HG03378 (cell line): ENCODE data around the gene FAT2.

Experiments used
- ATAC-seq: cut with Tn5 transposase; IDR thresholded peaks from one replicate; pipeline ENCODE4 v1.9.1; 2021; ENCODE audit warnings: mild to moderate bottlenecking, moderate library complexity; ENCODE audit not compliant: unreplicated experiment

Gene FAT2

DNA sequence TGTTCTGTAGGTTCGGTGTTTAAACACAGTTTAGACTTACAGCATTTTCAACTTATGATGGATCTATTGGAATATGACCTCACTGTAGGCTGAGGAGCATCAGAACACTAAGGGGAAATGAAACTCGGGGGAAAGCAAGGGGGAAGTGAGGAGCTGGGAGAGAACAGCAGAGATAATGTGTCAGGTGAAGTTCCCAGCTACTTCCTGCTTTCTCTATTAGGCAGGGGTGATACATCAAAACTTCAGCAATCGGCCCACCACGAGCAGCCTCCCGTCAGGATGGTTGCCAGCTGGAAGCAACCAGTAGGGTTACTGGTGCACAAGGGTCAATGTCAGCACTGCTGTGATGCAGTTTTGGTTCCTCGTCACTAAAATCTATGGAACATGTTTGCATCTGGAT lies 34.3 kb downstream of the FAT2 start:
- ATAC-seq = no peak

DNA sequence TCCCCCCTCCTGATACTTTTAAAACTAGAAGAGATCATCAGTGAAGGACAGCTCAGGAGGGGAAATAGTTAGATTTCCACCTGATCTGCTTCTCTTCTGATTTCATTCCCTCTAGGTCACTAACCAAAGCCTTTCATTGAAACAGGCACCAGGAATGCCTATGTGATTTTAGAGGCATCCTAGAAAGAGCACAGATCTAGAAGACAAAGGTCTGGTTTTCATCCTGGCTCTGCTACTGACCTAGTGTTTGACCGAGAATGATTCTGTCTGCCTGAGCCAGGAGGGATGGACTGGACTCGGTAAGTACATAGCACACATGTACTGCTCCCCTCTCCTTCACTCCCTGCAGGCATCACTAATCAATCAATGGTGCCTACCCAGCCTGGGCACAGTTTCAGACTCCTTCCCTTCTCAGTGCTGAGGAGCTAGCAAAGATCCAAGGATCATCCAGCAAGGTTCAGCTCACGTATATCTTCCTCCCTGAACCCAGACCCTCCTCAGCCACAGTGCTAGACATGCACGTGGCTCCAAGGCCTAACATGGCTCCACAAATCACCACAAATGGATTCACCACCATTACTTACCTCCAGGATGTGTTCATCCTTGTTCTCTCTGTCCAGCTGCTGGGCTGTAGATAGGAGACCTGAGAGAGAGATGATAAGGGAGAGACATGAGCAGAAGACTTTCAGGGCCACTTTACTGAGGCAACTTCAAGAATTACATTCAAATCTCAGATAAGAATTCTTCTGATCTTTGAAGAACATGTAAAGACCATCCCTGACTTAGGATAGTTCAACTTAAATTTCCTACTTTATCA lies 35.2 kb downstream of the FAT2 start:
- ATAC-seq = no peak

DNA sequence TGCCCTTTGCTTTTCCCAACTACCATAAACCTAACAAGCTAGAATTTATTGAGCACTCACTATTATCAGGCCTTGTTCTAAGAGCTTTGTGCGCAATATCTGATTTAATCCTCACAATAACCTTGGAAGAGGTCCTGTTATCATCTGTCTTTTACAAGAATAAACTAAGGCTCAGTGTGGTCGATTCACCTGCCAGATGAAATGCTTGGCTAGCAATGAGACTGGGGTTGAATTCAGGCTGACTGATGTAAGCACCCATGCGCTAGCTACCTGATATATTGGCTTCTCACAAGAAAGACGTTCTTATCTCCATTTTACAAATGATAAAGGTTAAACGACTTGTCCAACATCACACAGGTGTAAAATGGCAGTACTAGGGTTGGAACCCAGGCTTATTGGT lies 37.4 kb downstream of the FAT2 start:
- ATAC-seq = no peak

DNA sequence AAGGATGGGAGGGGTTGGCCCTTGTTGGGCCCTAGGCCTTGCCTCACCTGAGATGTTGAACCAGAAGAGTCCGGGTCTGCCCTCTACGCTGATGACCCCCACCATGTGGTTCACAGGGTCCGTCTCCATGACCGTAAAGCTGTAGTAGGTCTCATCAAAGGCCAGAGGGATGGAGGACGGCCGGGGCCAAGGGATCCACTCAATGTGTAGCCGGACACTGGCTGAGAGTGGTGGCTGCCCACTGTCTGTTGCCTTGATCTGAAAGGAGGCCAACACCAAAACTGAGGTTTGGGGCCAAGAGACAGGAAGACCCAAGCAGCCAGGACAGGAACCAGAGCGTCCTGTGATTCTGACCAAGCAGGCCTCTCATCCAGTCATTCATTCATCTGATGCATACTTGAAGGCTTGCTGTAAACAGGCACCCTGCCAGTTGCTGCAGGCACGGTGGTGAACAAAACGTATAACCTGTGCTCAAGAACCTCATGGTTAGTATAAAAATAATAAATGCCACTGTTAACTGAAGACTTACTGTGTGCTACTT lies 37.9 kb downstream of the FAT2 start:
- no peak for ATAC-seq

DNA sequence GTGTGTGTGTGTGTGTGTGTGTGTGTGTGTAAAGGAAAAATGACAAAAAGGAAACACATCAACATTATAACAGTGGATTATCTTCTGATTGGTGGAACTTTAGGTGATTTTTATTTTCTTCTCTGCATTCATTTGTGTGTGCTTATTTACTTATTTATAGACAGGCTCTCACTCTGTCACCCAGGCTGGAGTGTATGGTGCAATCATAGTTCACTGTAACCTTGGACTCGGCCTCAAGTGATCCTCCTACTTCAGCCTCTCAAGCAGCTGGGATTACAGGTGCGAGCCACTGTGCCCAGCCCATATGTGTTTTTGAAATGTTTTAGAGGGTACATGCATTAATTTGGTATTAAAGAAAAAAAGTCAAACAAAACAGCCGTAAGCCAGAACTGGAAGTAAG lies 39.1 kb downstream of the FAT2 start:
- ATAC-seq = no peak

DNA sequence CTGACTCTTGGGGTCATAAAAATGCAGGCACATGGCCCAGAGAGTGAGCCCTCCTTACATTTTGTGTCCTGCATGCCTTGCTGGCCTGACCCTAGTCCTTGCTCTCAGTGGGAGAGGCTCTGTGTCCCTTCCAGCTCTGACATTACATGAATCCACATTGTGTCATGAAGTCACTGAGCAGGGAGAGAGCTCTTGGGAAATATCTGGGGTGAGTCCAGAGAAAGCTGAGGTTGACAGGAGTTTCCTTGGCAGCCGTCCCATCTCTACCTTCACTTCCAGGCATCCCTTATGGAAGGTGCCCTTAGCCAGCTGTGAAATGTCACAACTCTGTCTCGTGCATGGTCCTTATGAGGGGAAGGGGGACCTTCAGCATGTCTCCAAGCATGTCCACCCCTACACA lies 41.0 kb downstream of the FAT2 start:
- no peak for ATAC-seq

DNA sequence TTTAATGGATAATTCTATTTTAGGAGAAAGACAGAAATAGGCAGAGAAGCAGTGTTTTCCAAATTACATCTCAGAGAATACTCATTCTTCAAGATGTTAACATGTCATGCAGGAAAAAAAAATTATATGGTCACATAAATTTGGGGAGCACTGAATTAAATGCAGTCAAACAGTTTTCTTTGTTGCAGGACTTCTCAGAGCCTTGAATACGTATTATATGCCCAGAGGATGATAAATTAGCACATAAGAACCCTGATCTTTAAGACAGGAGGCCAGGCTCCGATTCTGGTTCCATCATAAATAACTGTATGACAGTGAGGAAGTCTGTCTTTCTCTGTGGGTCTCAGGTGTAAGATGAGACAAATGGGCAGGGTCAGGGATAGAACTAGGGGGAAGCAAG lies 41.4 kb downstream of the FAT2 start:
- no peak for ATAC-seq

DNA sequence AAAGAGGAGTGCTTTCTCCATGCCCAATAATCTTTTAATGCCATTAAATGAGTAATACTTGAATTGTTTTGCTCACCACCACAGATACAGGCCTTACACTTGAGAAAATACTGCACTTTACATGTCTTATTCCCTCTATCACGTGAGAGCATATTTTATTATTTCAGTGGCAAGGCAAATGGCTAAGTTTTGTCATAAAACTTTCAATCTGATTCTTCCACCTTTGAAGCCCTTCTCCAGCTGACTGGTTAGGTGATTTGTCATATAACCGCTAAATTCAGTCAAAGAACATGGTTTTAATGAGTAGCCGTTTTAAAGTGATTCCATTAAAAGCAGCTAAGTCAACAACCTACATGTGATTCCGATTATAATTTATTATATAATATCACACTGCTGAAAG lies 43.8 kb downstream of the FAT2 start:
- no peak for ATAC-seq

DNA sequence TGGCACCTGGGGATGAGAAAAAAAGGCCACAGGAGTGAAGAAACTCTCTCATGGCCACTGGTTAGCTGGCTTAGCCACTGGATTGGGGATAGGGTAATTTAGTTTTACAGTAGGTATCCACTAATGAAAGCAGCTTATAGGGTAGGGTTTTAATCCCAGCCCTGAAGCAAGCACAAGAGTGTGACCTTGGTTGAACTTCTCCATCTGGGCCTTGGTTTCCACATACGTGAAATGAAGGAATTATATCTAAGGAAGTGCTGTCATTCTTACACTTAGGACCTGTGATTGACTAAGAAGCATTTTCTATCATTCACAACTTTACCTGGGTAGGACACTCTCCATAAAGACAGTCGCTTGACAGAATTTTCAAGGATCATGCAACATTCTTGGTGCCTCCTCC lies 49.6 kb downstream of the FAT2 start:
- ATAC-seq = no peak
